Right lobe of liver (tissue), 6 donors: ENCODE measurements around the gene LRIG3. TPM values are rescaled to one million over a fixed set of nuclear protein-coding genes. Genes with fewer than 3 reads are reported as not detected.
"Not testable (repeated sequence)": the region's sequence is repeated elsewhere in the genome, so short reads cannot be mapped to it uniquely, and the experiment has no call there.

Source experiments
- ATAC-seq, 4 donors: fragments of 200-7000 bp; cut with Tn5 transposase; one replicate each; pipeline ENCODE4 v1.9.1; 2020; ENCODE audit warnings: mild to moderate bottlenecking in 4 of 4, moderate library complexity in 4 of 4
- DNase-seq, 3 donors: peaks; one replicate each; pipeline ENCODE4 v3.0.0-alpha.2; 2020
- H3K27ac ChIP-seq, 3 donors: fragments of 200-600 bp; one replicate each; pipeline ENCODE4 v1.8.0; 2022
- H3K27me3 ChIP-seq, 2 donors: fragments of 200-600 bp; one replicate each; pipeline ENCODE4 v1.8.0; 2022
- H3K36me3 ChIP-seq, 4 donors: fragments of 200-600 bp; sonication (generic) in 1 of 4; one replicate each; pipeline versions ENCODE4 v1.5.1 to v1.8.0; 2017 to 2022; ENCODE audit warnings: control low read depth in 1 of 4
- H3K4me1 ChIP-seq, 4 donors: fragments of 200-600 bp; sonication (generic) in 1 of 4; one replicate each; pipeline versions ENCODE4 v1.5.1 to v1.8.0; 2017 to 2022; ENCODE audit warnings: control low read depth in 1 of 4
- H3K4me3 ChIP-seq, 3 donors: fragments of 200-600 bp; one replicate each; pipeline ENCODE4 v1.8.0; 2022
- H3K9me3 ChIP-seq, 4 donors: fragments of 200-600 bp; sonication (generic) in 1 of 4; one replicate each; pipeline versions ENCODE4 v1.5.1 to v1.8.0; 2017 to 2022; ENCODE audit warnings: control low read depth in 1 of 4
- CTCF ChIP-seq, 4 donors: fragments of 200-600 bp in 3 of 4; fragments of 450-650 bp in 1 of 4; IDR thresholded peaks; one replicate each; pipeline versions ENCODE4 v1.5.1 to v1.8.0; 2016 to 2022; ENCODE audit warnings: antibody characterized with exemption in 4 of 4, mild to moderate bottlenecking in 2 of 4
- POLR2A ChIP-seq: fragments of 450-650 bp; IDR thresholded peaks from one replicate; pipeline ENCODE4 v1.6.1; 2017; ENCODE audit warnings: antibody characterized with exemption, mild to moderate bottlenecking
- WGBS: methylation state at CpG from one replicate; pipeline ENCODE4 v1.1.6; 2018; ENCODE audit warnings: low coverage, low lambda C conversion rate; ENCODE audit not compliant: insufficient coverage; ENCODE audit errors: missing lambda C conversion rate; 5-methylcytosine and 5-hydroxymethylcytosine counted together
- intact Hi-C, 2 donors: fragments of 100-400 bp; cut with DNase I; formaldehyde crosslinking; loops; one replicate each; pipeline versions ENCODE4 v1.11.2 to v1.14.1; 2022
- total RNA-seq, 6 experiments: library from RNA; depleted of rRNA in 2 of 6; stranded (reverse); fragments of >200 nt in 2 of 6; fragmentation: NEBNext Ultra II Directional in 3 of 6; extraction: Animal tissue kit (Norgen Biotek cat#: 25700) in 3 of 6; gene quantifications; one replicate each; pipeline versions ENCODE4 v1.1.0 to v1.2.4, GENCODE V29; 2016 to 2023
- donor health status: DM: no; HTN: yes; CAD: no.
- donor health status: DM: no; HTN: no; CAD: no.
- donor health status: DM: no; HTN: no; CAD: no.
- donor health status: DM: no; HTN: yes; CAD: no.
- donor health status: DM: no; HTN: yes; CAD: no.

LRIG3 gene
- total RNA-seq, 6 experiments from 2014 or later = 4.2 to 13.3 (median 8.9) TPM

GRCh38 chr12:58905422-58905821 lies 14.9 kb downstream of the LRIG3 start:
- DNase-seq = no peak
- Histone ChIP-seq H3K4me1 (no peaks in the 10 kb centered on the region), H3K36me3 (peaks cover 0 to 12% (median 2%) of the 10 kb centered on the region in 4 donors), H3K27ac (no peak overlapping the region), H3K27me3 (no peaks in the 10 kb centered on the region), H3K9me3 (no peaks in the 10 kb centered on the region), H3K4me3 (no peak overlapping the region)
- 76% methylated on average over 8 of the region's 9 CpGs for WGBS
- intact Hi-C loops = no loop called here
- TF ChIP-seq POLR2A = no peak
- no peak for TF ChIP-seq CTCF (IDR thresholded peaks at IDR 0.05)
- ATAC-seq = no peak

- H3K27me3 ChIP-seq, H3K36me3 ChIP-seq, H3K27ac ChIP-seq, H3K9me3 ChIP-seq, ATAC-seq, H3K4me3 ChIP-seq, intact Hi-C loops, DNase-seq, H3K4me1 ChIP-seq: not testable (repeated sequence)
- WGBS = no CpG with 5 or more reads among the region's 1 CpG
Observed at GRCh38 chr12:58902726-58903125, 17.6 kb downstream of the LRIG3 start.

GRCh38 chr12:58901664-58902063 lies 18.6 kb downstream of the LRIG3 start:
- Histone ChIP-seq H3K36me3 (peaks cover 0 to 6% (median 2%) of the 10 kb centered on the region in 4 donors), H3K4me1 (no peaks in the 10 kb centered on the region), H3K27ac (no peak overlapping the region), H3K9me3 (no peaks in the 10 kb centered on the region), H3K27me3 (no peaks in the 10 kb centered on the region), H3K4me3 (no peak overlapping the region)
- no peak for TF ChIP-seq POLR2A
- no peak for TF ChIP-seq CTCF (IDR thresholded peaks at IDR 0.05)
- intact Hi-C loops = no loop called here
- no peak for DNase-seq
- 75% methylated on average over 5 of the region's 5 CpGs for WGBS
- no peak for ATAC-seq

GRCh38 chr12:58897969-58898368 lies 22.3 kb downstream of the LRIG3 start:
- 81% methylated on average over 4 of the region's 4 CpGs for WGBS
- H3K9me3 ChIP-seq = no peaks in the 10 kb centered on the region
- H3K36me3 ChIP-seq = no peaks in the 10 kb centered on the region
- ATAC-seq (no peak), DNase-seq (no peak)
- H3K27ac ChIP-seq = no peak overlapping the region
- intact Hi-C loops = no loop called here
- no peak for TF ChIP-seq POLR2A
- TF ChIP-seq CTCF (IDR thresholded peaks at IDR 0.05) = no peak
- H3K4me3 ChIP-seq = no peak overlapping the region
- no peaks in the 10 kb centered on the region for H3K27me3 ChIP-seq
- no peaks in the 10 kb centered on the region for H3K4me1 ChIP-seq

- 71% methylated on average over 1 of the region's 1 CpG for WGBS
- Histone ChIP-seq H3K27ac (no peak overlapping the region), H3K4me1 (no peaks in the 10 kb centered on the region), H3K27me3 (no peaks in the 10 kb centered on the region), H3K9me3 (no peaks in the 10 kb centered on the region), H3K4me3 (no peak overlapping the region), H3K36me3 (no peaks in the 10 kb centered on the region)
- DNase-seq (no peak), ATAC-seq (no peak)
- TF ChIP-seq POLR2A (no peak), CTCF (IDR thresholded peaks at IDR 0.05) (no peak)
- intact Hi-C loops = no loop called here
Observed at GRCh38 chr12:58896278-58896677, 24.0 kb downstream of the LRIG3 start.
